Fibroblast of lung (primary cell): ENCODE data around the gene WNT5B.

Experiments used
- EZH2 ChIP-seq: IDR thresholded peaks from 2 replicates; pipeline ENCODE4 v1.5.1; 2012; ENCODE audit warnings: low read length, control low read depth, mild to moderate bottlenecking; ENCODE audit errors: missing control alignments
- TF ChIP-seq, protein P1 (sequence below), 2 donors: IDR thresholded peaks in 1 of 2; conservative IDR thresholded peaks in 1 of 2; 1 replicate in 1 of 2; 2 replicates in 1 of 2; pipeline ENCODE4 v1.5.1; 2011 to 2012; ENCODE audit warnings: low read length in 2 of 2, control low read depth in 1 of 2, inconsistent platforms in 1 of 2, low read depth in 1 of 2, mild to moderate bottlenecking in 1 of 2

DNA sequence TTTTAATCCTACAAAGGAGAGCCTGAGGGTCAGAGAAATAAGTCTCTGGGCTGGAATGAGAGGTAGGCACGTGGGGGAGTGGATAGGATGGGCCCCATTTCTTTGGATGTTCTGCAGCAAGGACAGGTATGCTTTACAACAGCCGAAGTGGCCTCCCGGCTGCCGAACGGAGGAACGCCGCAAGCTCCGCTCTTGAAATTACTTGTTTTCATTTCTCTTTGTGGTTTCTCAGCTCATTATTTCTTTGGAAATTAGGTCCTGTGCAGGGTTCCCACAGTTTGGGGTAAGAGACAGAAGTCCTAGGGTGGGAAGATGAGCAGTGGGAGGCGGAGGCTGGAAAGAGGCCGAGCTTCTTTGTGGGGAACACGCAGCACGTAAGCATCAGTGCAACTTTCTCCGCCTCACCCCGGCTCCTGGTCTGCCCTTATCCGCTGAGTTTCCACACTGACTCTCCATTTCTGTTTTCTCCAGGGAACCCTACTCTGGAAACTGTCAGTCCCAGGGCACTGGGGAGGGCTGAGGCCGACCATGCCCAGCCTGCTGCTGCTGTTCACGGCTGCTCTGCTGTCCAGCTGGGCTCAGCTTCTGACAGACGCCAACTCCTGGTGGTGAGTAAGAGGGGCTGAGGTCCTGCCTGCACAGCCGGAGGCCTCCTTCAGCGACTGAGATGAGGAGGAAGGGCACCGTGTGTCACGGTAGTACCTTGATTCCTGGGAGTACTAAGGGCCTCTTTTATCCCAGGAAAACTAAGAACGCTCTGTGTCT is 2.0 kb downstream of the WNT5B start:
- TF ChIP-seq, protein P1, sequence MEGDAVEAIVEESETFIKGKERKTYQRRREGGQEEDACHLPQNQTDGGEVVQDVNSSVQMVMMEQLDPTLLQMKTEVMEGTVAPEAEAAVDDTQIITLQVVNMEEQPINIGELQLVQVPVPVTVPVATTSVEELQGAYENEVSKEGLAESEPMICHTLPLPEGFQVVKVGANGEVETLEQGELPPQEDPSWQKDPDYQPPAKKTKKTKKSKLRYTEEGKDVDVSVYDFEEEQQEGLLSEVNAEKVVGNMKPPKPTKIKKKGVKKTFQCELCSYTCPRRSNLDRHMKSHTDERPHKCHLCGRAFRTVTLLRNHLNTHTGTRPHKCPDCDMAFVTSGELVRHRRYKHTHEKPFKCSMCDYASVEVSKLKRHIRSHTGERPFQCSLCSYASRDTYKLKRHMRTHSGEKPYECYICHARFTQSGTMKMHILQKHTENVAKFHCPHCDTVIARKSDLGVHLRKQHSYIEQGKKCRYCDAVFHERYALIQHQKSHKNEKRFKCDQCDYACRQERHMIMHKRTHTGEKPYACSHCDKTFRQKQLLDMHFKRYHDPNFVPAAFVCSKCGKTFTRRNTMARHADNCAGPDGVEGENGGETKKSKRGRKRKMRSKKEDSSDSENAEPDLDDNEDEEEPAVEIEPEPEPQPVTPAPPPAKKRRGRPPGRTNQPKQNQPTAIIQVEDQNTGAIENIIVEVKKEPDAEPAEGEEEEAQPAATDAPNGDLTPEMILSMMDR (conservative IDR thresholded peaks at IDR 0.05 in 1 of 2, IDR thresholded peaks at IDR 0.05 in 1 of 2; ENCODE audit: low read depth in 1 of 2, low read length in 2 of 2), result no peak
- TF ChIP-seq EZH2, result no peak
